NCI-H524 treated with DMSO at 0.1 percent for 48 hours (cell line): ENCODE data around the gene METTL21C.

Experiments used
- DNase-seq: peaks from one replicate; lab custom pipeline; 2025; lab: John Stamatoyannopoulos, UW

METTL21C gene

GRCh38 chr13:102694937-102695336 lies at the start of gene METTL21C:
Gene METTL21C, minus strand, starts transcription at chr13:102695044. Its CDS starts 546 bp downstream, at chr13:102694498.
- DNase-seq: no peak

GRCh38 chr13:102742506-102742905 lies 47.7 kb upstream of the METTL21C start:
- no peak for DNase-seq

GRCh38 chr13:102742101-102742500 lies 47.3 kb upstream of the METTL21C start:
- no peak for DNase-seq

- no peak for DNase-seq
Observed at GRCh38 chr13:102729560-102730270, 34.9 kb upstream of the METTL21C start.

DNA sequence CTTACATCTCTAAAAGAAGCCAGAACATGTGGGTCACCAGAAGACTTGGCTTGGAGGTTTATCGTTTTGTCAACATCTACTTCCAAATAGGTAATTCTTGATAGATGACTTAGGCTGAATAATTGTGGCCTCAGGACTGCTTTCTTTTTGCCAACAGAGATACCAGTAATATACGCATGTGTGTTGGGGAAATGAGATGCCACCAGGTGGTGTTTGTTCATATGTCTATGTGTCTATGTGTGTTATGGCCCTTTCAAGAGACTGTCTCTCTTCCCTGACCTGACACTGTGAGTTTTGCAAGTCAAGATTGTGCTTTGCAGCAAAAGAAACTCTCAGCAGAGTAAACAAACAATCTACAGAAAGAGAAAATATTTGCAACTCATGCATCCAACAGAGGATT lies 31.6 kb upstream of the METTL21C start:
- peak; percentile 46 for DNase-seq

DNA sequence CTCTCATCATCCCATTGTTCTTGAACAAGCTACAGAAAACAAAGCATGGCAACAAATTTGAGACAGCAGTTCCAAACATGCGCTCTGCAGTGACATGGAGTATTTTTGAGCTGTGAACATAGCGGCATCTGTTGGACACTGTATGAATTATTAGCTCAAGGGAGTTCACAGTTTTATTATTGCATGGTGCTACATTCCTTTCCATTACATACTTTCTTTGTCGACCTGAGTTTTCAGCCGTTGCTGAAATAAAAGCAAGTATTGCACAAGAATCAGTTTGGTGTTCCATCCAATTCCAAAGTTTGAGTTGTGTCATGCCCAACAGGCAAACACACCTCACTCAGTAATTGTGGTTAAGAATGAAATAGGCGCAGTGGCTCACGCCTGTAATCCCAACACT lies 30.1 kb upstream of the METTL21C start:
- no peak for DNase-seq

- no peak for DNase-seq
Observed at GRCh38 chr13:102721800-102722231, 27.0 kb upstream of the METTL21C start.

DNA sequence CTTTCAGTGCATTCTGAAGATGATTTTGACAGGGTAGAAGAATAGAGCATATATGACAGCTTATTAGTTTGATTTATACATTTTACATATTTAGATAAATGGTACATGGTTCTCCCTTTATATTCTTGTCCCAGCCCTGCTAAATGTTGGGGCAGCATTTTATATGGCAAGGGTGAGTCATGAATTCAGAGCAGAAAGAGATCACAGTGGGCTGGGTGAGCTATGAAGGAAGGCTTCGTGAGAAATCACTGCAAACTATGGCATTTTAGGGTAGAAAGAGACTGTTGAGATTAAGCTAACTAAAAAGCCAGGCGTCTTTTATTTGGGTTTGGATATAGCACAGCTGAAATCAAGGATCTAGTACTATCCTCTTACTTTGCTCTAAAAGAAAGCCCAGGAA lies 23.9 kb upstream of the METTL21C start:
- no peak for DNase-seq

GRCh38 chr13:102715447-102715846 lies 20.6 kb upstream of the METTL21C start:
- no peak for DNase-seq

DNA sequence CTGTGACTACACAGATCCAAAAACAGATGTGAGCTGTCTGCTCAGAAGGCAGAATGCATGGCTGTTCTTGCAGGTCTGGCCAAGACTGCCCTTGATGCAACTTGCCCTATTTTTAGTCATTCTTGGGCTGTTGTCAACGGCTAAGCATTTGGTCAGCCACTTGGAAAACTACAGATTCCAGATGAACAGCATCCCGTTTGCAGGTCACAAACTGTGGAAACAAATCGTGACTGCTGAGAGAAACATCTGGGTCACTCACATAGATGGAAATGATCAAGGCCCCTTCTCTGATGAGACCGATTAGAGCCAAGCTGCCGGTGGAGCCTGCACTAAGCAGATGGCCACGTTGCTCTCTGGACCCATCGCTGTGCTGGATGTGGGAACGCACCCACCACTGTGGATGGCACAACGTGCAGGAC lies 15.4 kb upstream of the METTL21C start:
- DNase-seq: no peak

DNA sequence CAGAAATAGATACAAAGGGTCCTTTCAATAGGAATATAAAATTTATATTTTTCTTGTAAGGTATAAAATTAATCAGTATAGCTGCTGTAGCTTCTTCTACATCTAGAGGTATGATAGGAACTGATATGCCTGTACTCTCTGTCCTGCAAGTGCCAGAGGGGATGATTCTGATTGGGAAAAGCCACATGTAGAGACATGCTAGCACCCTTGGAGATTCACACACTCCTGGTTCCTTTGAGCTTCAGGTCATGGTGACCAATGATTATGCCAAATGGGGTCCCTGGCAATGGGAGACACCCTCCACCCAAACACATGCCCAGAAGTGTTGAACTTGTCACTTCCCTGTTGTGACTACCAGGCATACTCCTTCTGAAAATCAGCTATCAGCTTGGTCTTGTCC lies 14.7 kb upstream of the METTL21C start:
- DNase-seq: no peak

- DNase-seq: no peak
Observed at GRCh38 chr13:102708991-102709390, 14.1 kb upstream of the METTL21C start.

DNA sequence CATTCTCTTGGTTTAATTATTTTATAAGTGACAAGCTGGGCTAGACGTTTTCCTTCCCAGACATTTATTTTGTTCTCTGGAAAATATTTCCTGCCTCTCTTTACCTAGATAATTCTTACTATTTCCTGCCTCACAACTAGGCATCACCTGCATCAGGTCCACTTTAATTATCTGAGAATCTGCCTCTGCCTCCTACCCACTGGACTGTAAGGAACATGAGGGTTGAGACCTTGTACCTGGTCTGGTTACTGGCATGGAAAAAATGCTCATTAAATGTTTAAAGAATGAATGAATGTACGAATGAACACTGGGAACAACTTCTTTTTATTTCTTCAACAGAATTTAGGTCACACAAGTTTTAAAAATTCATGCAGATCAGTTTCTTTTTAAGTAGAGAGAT lies 13.4 kb upstream of the METTL21C start:
- no peak for DNase-seq

DNA sequence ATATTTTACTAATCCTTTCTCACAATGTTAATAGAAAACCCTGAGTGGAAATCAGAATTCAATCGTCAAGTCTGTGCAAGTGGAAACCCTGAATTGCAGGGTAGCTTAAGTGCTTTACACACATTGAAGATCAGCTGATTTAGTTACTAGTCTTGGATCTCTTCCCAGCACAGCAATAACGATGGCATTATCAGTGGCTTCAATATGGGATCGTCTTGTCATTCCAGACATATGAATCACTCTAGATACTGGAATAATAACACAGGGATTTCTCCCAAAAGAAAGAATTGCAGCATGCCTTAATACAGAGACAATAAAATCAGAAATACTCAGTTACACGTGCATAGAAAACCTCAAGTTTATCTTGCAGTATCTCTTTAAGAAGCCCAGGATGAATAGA lies 12.6 kb upstream of the METTL21C start:
- no peak for DNase-seq

GRCh38 chr13:102704238-102705058 lies 9.6 kb upstream of the METTL21C start:
- no peak for DNase-seq

- DNase-seq: no peak
Observed at GRCh38 chr13:102703726-102704035, 8.8 kb upstream of the METTL21C start.

DNA sequence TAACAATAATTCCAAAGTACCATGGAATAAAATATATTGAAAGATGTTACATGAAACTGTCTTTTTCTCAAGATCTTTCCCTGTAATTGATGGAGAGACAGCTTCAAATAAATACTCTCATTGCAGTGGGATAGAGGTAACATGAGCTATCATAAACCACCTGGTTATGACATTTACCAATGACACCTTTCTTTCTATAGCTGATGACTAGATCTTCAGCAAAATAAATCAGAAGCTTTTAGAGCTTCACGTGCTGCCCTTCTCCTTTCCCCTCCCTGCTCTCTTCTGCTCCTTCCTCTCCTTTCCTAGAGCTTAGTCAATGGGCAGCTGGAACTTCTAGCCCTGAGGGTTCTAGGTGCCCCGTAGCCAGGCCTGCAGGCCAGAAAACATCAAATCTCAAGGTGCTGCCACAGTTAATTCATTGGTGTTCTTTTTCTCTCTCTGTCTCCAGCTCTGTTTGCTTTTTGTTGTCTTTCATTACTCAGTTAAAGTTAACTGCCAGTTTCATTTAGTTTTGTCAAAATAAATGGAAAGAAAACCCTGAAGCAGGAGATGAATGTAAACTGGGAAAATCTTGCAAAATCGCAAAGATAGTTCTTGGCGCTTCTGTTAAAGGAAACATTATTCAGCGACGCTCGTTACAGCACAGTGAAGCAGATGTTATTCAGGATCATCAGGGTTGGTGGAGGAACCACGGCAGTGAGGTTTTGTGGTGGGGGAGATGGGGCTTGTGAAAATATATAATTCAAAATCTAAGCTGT lies 8.3 kb upstream of the METTL21C start:
- DNase-seq: no peak

GRCh38 chr13:102701331-102701730 lies 6.5 kb upstream of the METTL21C start:
- no peak for DNase-seq

GRCh38 chr13:102700088-102701031 lies 5.5 kb upstream of the METTL21C start:
- DNase-seq: no peak

GRCh38 chr13:102699504-102699903 lies 4.7 kb upstream of the METTL21C start:
- DNase-seq: no peak

DNA sequence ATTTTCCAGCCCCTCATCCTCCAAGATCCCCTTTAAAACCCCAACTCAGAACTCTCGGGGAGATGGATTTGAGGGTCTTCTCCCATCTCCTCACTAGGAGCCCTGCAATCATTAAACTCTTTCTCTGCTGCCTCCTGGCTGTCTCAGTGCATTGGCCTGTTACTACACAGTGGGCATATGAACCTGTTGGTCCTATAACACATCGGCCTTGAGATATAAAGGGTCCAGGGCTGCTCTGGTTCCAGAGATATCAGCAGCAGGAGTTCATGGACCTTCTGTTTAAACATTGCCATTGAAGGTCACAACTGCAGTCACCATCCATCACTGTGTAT lies 3.8 kb upstream of the METTL21C start:
- DNase-seq: no peak
